ENCODE data around the gene GPC2.
A peak's percentile ranks its signal among the peaks of the same experiment; 100 is the strongest.
"Not testable (repeated sequence)": the region's sequence is repeated elsewhere in the genome, so short reads cannot be mapped to it uniquely, and the experiment has no call there.

GPC2 gene

GRCh38 chr7:100177045-100178001 lies at the start of gene GPC2, which contains the start of gene STAG3:
TSS of gene GPC2 (minus strand) at chr7:100177381. CDS start at chr7:100177199, 182 bp downstream.
TSS of gene STAG3 (plus strand) at chr7:100177918. CDS start at chr7:100180557, 2,639 bp downstream.
- H3K36me3 Mint-ChIP-seq = no peaks in the 10 kb centered on the region
- H3K4me1 Mint-ChIP-seq = peaks cover 53% of the 10 kb centered on the region
- no peaks in the 10 kb centered on the region for H3K9me3 Mint-ChIP-seq
- peak; percentile 91 for ATAC-seq
- DNase-seq (ENCODE audit: low spot score in 2 of 2) = peak; percentile 89 to 99
- H3K27ac Mint-ChIP-seq = no peak within 1 kb of the TSS
- H3K4me3 Mint-ChIP-seq = peak within 1 kb of the TSS; percentile 71

- peak overlapping the region; percentile 99 for H3K27ac Mint-ChIP-seq
- DNase-seq (ENCODE audit: low spot score in 2 of 2); H3K9me3 Mint-ChIP-seq; ATAC-seq: not testable (repeated sequence)
- peak overlapping the region; percentile 95 for H3K4me3 Mint-ChIP-seq
- H3K36me3 Mint-ChIP-seq = peaks cover 95% of the 10 kb centered on the region
- peaks cover 63% of the 10 kb centered on the region for H3K4me1 Mint-ChIP-seq
Observed at GRCh38 chr7:100224891-100225290, 47.7 kb upstream of the GPC2 start.

GRCh38 chr7:100223376-100223927 lies 46.3 kb upstream of the GPC2 start:
- not testable (repeated sequence) for H3K9me3 Mint-ChIP-seq; DNase-seq (ENCODE audit: low spot score in 2 of 2)
- Mint-ChIP-seq H3K27ac (peak overlapping the region; percentile 99), H3K36me3 (peaks cover 80% of the 10 kb centered on the region), H3K4me3 (peak overlapping the region; percentile 95), H3K4me1 (peaks cover 66% of the 10 kb centered on the region)
- ATAC-seq = peak; percentile 5

- DNase-seq (ENCODE audit: low spot score in 2 of 2) = no peak
- peaks cover 75% of the 10 kb centered on the region for H3K36me3 Mint-ChIP-seq
- H3K9me3 Mint-ChIP-seq = no peaks in the 10 kb centered on the region
- H3K27ac Mint-ChIP-seq = peak overlapping the region; percentile 99
- peak overlapping the region; percentile 95 for H3K4me3 Mint-ChIP-seq
- no peak for ATAC-seq
- H3K4me1 Mint-ChIP-seq = peaks cover 68% of the 10 kb centered on the region
Observed at GRCh38 chr7:100222445-100223132, 45.4 kb upstream of the GPC2 start.

GRCh38 chr7:100221767-100222444 lies 44.7 kb upstream of the GPC2 start:
- Mint-ChIP-seq H3K4me3 (peak overlapping the region; percentile 95), H3K9me3 (no peaks in the 10 kb centered on the region), H3K27ac (peak overlapping the region; percentile 99), H3K36me3 (peaks cover 73% of the 10 kb centered on the region), H3K4me1 (peaks cover 75% of the 10 kb centered on the region)
- ATAC-seq (no peak), DNase-seq (ENCODE audit: low spot score in 2 of 2) (no peak)

GRCh38 chr7:100221231-100221718 lies 44.1 kb upstream of the GPC2 start:
- Mint-ChIP-seq H3K4me1 (peaks cover 73% of the 10 kb centered on the region), H3K27ac (peak overlapping the region; percentile 99), H3K4me3 (peak overlapping the region; percentile 95), H3K9me3 (no peaks in the 10 kb centered on the region), H3K36me3 (peaks cover 67% of the 10 kb centered on the region)
- DNase-seq (ENCODE audit: low spot score in 2 of 2) (peak in 1 of 2 donors; percentile 84), ATAC-seq (peak; percentile 79)

- no peaks in the 10 kb centered on the region for H3K9me3 Mint-ChIP-seq
- H3K4me3 Mint-ChIP-seq = peak overlapping the region; percentile 95
- H3K36me3 Mint-ChIP-seq = peaks cover 61% of the 10 kb centered on the region
- peak overlapping the region; percentile 99 for H3K27ac Mint-ChIP-seq
- peak; percentile 36 for ATAC-seq
- peaks cover 70% of the 10 kb centered on the region for H3K4me1 Mint-ChIP-seq
- peak in 1 of 2 donors; percentile 39 for DNase-seq (ENCODE audit: low spot score in 2 of 2)
Observed at GRCh38 chr7:100220586-100221230, 43.5 kb upstream of the GPC2 start.

- peaks cover 73% of the 10 kb centered on the region for H3K4me1 Mint-ChIP-seq
- H3K36me3 Mint-ChIP-seq = peaks cover 54% of the 10 kb centered on the region
- peak; percentile 15 for ATAC-seq
- DNase-seq (ENCODE audit: low spot score in 2 of 2) = peak in 1 of 2 donors; percentile 75
- H3K4me3 Mint-ChIP-seq = peak within 1 kb of the TSS; percentile 95
- H3K27ac Mint-ChIP-seq = peak within 1 kb of the TSS; percentile 99
- not testable (repeated sequence) for H3K9me3 Mint-ChIP-seq
Observed at GRCh38 chr7:100219801-100220585, 42.8 kb upstream of the GPC2 start, which contains the start of gene PVRIG. TSS of gene PVRIG (plus strand) at chr7:100219949. CDS start at chr7:100219971, 22 bp downstream.

- H3K4me3 Mint-ChIP-seq = peak overlapping the region; percentile 95
- peak overlapping the region; percentile 99 for H3K27ac Mint-ChIP-seq
- peaks cover 69% of the 10 kb centered on the region for H3K4me1 Mint-ChIP-seq
- peaks cover 49% of the 10 kb centered on the region for H3K36me3 Mint-ChIP-seq
- peak in 1 of 2 donors; percentile 64 for DNase-seq (ENCODE audit: low spot score in 2 of 2)
- ATAC-seq = no peak
- H3K9me3 Mint-ChIP-seq = no peaks in the 10 kb centered on the region
Observed at GRCh38 chr7:100219271-100219737, 42.1 kb upstream of the GPC2 start.

- peak overlapping the region; percentile 95 for H3K27ac Mint-ChIP-seq
- H3K4me3 Mint-ChIP-seq = peak overlapping the region; percentile 78
- H3K4me1 Mint-ChIP-seq = peaks cover 55% of the 10 kb centered on the region
- DNase-seq (ENCODE audit: low spot score in 2 of 2) = peak; percentile 67 to 92
- ATAC-seq = peak; percentile 1
- H3K36me3 Mint-ChIP-seq = peaks cover 39% of the 10 kb centered on the region
- not testable (repeated sequence) for H3K9me3 Mint-ChIP-seq
Observed at GRCh38 chr7:100217934-100218333, 40.8 kb upstream of the GPC2 start.

GRCh38 chr7:100215895-100216294 lies 38.7 kb upstream of the GPC2 start:
- Mint-ChIP-seq H3K4me1 (peaks cover 50% of the 10 kb centered on the region), H3K36me3 (peaks cover 25% of the 10 kb centered on the region), H3K27ac (no peak overlapping the region), H3K9me3 (no peaks in the 10 kb centered on the region), H3K4me3 (no peak overlapping the region)
- ATAC-seq (no peak), DNase-seq (ENCODE audit: low spot score in 2 of 2) (no peak)

GRCh38 chr7:100214356-100214755 lies 37.2 kb upstream of the GPC2 start:
- ATAC-seq; DNase-seq (ENCODE audit: low spot score in 2 of 2); H3K9me3 Mint-ChIP-seq; H3K4me3 Mint-ChIP-seq: not testable (repeated sequence)
- Mint-ChIP-seq H3K27ac (peak overlapping the region; percentile 37), H3K36me3 (peaks cover 18% of the 10 kb centered on the region), H3K4me1 (peaks cover 55% of the 10 kb centered on the region)

- H3K4me3 Mint-ChIP-seq = no peak overlapping the region
- ATAC-seq (no peak), DNase-seq (ENCODE audit: low spot score in 2 of 2) (no peak)
- peaks cover 55% of the 10 kb centered on the region for H3K4me1 Mint-ChIP-seq
- H3K27ac Mint-ChIP-seq = no peak overlapping the region
- H3K9me3 Mint-ChIP-seq = no peaks in the 10 kb centered on the region
- peaks cover 18% of the 10 kb centered on the region for H3K36me3 Mint-ChIP-seq
Observed at GRCh38 chr7:100213672-100214071, 36.5 kb upstream of the GPC2 start.
